ENCODE data around the gene OBSL1.

Gene OBSL1

DNA sequence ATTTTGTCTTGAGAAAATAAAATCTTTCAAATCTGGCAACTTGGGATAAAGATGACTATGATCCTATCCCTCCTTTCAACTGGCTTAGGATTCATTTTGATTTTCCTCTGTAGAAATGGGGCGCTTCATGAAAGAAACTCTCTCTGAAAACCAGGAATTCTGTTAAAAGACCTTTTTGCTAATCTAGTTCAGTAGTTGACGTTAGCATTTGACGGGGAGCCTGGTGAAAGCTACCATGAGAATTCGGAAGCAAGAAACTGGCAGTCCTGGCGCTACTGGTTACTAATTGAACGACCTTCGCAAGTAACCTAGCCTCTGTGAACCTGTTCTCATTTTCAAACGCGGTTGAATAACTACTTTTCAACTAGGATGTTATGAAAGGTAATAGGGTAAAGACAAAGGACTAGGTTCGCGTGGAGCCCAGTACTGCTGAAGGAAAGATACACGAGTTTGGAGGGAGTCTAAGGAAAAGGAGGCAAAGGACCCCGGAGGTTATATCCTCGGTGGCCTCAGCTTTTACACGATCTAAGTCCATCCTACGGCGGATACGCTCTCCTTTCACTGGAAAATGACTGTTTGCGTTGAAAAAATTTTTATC is 25.7 kb upstream of the OBSL1 start:
- peak in 1 of 2 donors; percentile 4 for DNase-seq

DNA sequence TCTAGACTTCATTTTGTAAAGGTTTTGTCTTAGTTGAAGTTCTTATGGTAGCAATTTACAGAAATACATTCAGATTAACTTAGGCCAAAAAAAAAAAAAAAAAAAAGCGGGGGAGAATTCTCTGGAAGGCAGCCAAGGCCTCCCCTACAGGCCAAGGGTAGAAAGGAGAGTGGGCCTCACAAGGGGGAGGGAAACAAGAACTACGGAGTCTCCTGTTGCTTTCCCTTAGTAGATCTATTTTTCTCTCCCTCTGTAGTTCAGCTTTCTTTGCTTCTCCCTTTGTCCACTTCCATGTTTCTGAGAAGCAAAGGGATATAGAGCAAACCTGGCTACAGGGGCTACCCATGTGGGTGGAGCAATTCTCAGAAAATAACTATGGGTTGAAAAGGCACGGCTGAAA is 23.9 kb upstream of the OBSL1 start:
- peak in 1 of 2 donors; percentile 25 for DNase-seq

DNA sequence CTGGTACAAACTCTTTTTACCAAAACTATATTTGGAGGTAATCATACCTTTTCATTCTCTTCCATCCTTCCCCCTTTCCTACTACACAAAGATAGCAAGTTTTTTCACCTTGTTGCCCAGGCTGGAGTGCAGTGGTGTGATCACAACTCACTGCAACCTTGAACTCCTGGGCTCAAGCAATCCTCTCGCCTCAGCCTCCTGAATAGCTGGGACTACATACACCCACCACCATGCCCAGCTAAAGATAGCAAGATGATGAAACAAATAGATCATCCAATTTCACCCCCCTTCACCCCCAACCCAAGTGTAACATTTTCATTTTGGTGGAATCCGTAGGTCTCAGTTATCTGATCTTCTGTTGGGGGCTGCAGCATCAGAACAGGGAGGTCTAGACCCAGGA is 21.8 kb upstream of the OBSL1 start:
- no peak for DNase-seq

GRCh38 chr2:219592736-219593135 is 21.4 kb upstream of the OBSL1 start:
- DNase-seq = no peak

- DNase-seq = no peak
Observed at GRCh38 chr2:219591091-219591490, 19.8 kb upstream of the OBSL1 start.

DNA sequence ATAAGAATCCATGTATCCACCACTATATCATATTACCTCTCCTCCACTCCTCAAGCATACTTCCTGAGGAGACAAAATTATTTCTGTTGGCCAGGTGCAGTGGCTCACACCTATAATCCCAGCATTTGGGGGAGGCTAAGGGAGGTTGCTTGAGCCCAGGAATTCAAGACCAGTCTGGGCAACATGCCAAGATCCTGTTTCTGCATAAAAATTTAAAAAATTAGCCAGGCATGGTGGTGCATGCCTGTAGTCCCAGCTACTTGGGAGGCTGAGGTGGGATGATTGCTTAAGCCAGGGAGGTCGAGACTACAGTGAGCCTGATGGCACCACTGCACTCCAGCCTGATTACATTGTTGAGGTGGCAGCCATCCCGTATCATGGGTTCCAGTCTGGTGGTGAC is 10.0 kb upstream of the OBSL1 start:
- DNase-seq = no peak

DNA sequence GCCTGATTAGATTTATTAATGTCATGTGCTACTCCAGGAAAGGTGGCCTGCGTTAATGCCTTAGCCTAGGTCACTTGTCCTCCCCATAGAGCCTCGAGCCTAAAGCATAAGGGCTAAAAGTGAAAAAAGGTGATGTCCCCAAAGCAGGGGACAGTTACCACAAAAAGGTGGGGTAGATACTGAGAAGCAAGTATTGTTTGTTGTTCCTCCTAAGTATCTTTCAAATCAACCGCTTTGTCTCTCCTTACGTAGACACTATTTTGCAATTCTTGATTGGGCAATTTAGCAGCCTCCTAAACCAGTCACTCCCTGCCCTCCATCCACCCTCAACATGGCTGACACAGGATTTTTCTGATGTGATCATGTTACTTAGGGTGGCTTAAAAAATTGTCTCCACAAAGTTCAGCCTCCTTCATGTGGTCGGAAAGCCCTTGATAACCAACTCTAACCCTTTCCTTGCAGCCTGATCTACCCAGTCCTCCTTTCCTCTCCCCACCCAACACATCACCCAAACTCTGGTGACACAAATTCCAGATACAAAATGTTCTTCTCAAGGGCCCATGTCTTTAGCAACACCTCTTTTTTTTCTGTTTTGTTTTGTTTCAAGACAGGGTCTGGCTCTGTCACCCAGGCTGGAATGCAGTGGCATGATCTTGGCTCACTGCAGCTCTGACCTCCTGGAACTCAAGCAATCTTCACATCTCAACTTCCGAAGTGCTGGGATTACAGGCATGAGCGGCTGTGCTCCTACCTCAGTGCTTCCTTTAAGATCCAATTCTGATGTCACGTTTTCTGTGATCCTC is 7.7 kb upstream of the OBSL1 start:
- peak; percentile 42 to 73 for DNase-seq

- DNase-seq = no peak
Observed at GRCh38 chr2:219576505-219577388, 5.4 kb upstream of the OBSL1 start.

- no peak for DNase-seq
Observed at GRCh38 chr2:219575566-219576504, 4.5 kb upstream of the OBSL1 start.

DNA sequence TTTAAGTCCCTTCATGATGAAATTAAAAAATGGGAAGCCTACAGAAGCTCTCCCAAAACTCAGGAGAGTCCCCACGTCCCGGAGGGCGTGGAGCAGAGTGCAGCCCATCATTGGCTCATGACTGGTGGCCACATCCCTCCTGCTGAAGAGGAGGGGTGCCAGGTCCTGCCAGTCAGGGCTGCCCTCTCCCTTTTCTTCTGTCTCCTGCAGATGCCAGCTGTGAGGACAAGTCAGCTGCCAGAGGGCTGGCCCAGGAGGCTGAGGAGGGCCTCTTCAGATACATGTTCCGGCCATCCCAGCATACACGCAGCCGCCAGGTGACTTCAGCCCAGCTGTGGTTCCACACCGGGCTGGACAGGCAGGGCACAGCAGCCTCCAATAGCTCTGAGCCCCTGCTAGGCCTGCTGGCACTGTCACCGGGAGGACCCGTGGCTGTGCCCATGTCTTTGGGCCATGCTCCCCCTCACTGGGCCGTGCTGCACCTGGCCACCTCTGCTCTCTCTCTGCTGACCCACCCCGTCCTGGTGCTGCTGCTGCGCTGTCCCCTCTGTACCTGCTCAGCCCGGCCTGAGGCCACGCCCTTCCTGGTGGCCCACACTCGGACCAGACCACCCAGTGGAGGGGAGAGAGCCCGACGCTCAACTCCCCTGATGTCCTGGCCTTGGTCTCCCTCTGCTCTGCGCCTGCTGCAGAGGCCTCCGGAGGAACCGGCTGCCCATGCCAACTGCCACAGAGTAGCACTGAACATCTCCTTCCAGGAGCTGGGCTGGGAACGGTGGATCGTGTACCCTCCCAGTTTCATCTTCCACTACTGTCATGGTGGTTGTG is 3.4 kb upstream of the OBSL1 start:
- no peak for DNase-seq

DNA sequence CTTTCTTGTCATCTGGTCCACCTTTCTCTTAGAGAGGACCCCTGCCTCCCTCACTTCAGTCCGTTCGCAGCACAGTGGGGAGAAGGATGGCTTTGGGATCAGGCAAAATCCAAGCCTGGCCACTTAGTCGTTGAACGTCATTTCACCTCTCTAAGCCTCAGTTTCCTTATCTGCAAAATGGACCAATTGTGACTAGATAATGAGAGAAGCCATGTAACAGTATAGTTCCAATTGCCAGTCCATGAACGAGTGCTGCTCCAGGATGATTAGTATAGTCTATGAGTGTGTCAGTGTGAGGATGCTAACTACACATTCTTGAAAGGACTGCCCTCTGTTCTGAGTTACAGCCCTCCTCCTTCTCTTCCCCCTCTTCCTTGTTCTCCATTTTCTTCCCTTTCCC is 1.8 kb upstream of the OBSL1 start:
- no peak for DNase-seq

- no peak for DNase-seq
Observed at GRCh38 chr2:219572237-219573001, 1.1 kb upstream of the OBSL1 start, which contains the start of gene INHA. Gene INHA (plus strand): TSS chr2:219572310. CDS start chr2:219572375, 65 bp downstream.

DNA sequence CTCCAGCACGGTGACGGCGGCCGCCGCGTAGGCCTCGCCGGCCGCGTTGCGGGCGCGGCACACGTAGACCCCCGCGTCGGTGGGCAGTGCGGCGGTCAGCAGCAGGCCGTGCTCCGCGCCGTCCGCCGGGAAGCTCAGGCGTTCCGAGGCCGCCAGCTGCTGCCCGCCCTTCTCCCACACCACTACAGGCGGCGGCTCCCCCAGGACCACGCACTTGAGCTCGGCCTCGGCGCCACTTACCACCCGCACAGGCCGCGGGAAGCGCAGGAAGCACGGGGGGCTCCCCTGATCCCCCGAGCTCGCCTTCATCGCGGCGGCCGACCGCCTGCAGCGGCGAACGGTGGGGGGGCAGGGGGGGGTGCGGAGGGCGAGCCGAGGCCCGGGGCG is 422 bp downstream of the OBSL1 start:
- DNase-seq = no peak

- DNase-seq = no peak
Observed at GRCh38 chr2:219570194-219570923, 980 bp downstream of the OBSL1 start.

DNA sequence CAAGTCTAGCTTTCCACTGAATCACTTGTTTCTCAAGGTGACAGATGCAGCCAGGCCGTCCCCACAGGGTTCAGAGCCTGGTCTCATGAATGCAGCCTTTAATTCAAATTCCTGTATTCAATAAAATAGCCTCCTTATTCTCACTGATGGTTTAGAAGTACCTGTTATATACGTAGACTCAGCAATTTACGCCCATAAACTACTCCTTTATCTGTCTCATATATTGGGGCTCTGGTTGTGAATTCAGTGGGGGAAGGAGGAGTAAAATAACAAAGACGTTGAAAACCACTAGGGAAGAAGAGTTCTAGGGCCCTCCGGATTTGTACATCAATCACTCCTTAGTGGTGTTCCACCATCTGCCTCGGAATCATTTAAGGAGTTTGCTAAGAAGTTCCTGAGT is 1.7 kb downstream of the OBSL1 start:
- no peak for DNase-seq

DNA sequence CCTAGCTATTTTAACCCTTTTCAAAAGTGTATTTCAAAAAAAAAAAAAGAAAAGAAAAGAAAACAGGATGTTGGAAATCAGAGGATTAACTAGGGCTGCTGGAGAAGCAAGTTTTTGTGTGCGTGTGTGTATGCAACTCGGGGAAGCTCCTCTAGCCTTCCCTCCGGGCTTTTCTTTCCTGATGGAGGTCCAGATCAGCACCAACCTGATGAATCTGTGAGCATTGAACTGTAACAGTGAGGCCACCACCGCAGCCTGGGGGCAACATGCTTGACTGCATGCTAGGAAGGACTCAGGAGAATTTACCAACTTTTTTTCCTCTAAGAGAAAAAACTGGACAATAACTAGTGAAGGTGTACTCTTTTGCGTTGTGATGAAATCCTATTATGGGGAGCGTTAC is 2.3 kb downstream of the OBSL1 start:
- DNase-seq = no peak

GRCh38 chr2:219567791-219568361 is 3.5 kb downstream of the OBSL1 start:
- no peak for DNase-seq

- DNase-seq = no peak
Observed at GRCh38 chr2:219567131-219567530, 4.2 kb downstream of the OBSL1 start.

GRCh38 chr2:219566640-219567039 is 4.7 kb downstream of the OBSL1 start:
- DNase-seq = no peak

Data from inflammatory macrophage treated with lipopolysaccharide for 1 hour (primary cell).